Hematopoietic multipotent progenitor cell treated with erythropoietin and hydrocortisone succinate and interleukin-3 and kit ligand, for 17 days (in vitro differentiated cells): ENCODE data around the gene TTN.
"Not testable (repeated sequence)": the region's sequence is repeated elsewhere in the genome, so short reads cannot be mapped to it uniquely, and the experiment has no call there.

Experiments
- DNase-seq: peaks from one replicate; pipeline ENCODE4 v3.0.0-alpha.2; 2015; ENCODE audit warnings: low spot score

The TTN gene

GRCh38 chr2:178530131-178530530, 277.1 kb downstream of the TTN start:
- no peak for DNase-seq

GRCh38 chr2:178529194-178529593, 278.0 kb downstream of the TTN start:
- DNase-seq, result no peak

- no peak for DNase-seq
Observed at GRCh38 chr2:178528647-178529046, 278.6 kb downstream of the TTN start.

- DNase-seq, result no peak
Observed at GRCh38 chr2:178527592-178527991, 279.6 kb downstream of the TTN start.

GRCh38 chr2:178526256-178526655, 281.0 kb downstream of the TTN start:
- no peak for DNase-seq

- not testable (repeated sequence) for DNase-seq
Observed at GRCh38 chr2:178525460-178525859, 281.8 kb downstream of the TTN start.

- DNase-seq, result not testable (repeated sequence)
Observed at GRCh38 chr2:178525010-178525409, 282.2 kb downstream of the TTN start.

- DNase-seq, result peak; percentile 10
Observed at GRCh38 chr2:178523596-178524134, 283.6 kb downstream of the TTN start.

- DNase-seq, result peak; percentile 86
Observed at GRCh38 chr2:178522950-178523595, 284.1 kb downstream of the TTN start.

GRCh38 chr2:178521304-178522150, 285.7 kb downstream of the TTN start:
- DNase-seq, result no peak

- no peak for DNase-seq
Observed at GRCh38 chr2:178517496-178517895, 289.7 kb downstream of the TTN start.

- DNase-seq, result no peak
Observed at GRCh38 chr2:178514664-178515063, 292.6 kb downstream of the TTN start.

GRCh38 chr2:178513876-178514275, 293.3 kb downstream of the TTN start:
- DNase-seq, result no peak

GRCh38 chr2:178512484-178512883, 294.7 kb downstream of the TTN start:
- DNase-seq, result no peak

GRCh38 chr2:178510384-178510783, 296.8 kb downstream of the TTN start:
- no peak for DNase-seq

GRCh38 chr2:178508646-178509045, 298.6 kb downstream of the TTN start:
- DNase-seq, result no peak

- DNase-seq, result no peak
Observed at GRCh38 chr2:178506949-178507348, 300.3 kb downstream of the TTN start.

- DNase-seq, result no peak
Observed at GRCh38 chr2:178506524-178506923, 300.7 kb downstream of the TTN start.

- DNase-seq, result no peak
Observed at GRCh38 chr2:178506101-178506500, 301.1 kb downstream of the TTN start.

- no peak for DNase-seq
Observed at GRCh38 chr2:178502751-178503150, 304.5 kb downstream of the TTN start.

- DNase-seq, result no peak
Observed at GRCh38 chr2:178499640-178500039, 307.6 kb downstream of the TTN start.

GRCh38 chr2:178498137-178498536, 309.1 kb downstream of the TTN start:
- peak; percentile 23 for DNase-seq

GRCh38 chr2:178496049-178496448, 311.2 kb downstream of the TTN start:
- no peak for DNase-seq
